Measurements from ENCODE around the gene HEPHL1. TPM values are rescaled to one million over a fixed set of nuclear protein-coding genes. Genes with fewer than 3 reads are reported as not detected.

Gene HEPHL1
- total RNA-seq, 4 donors from 2014 or later = 0.32 to 15.2 (median 2.2) TPM

- no peak for TF ChIP-seq EP300 (IDR thresholded peaks at IDR 0.05)
- no peak for TF ChIP-seq POLR2A (IDR thresholded peaks at IDR 0.05)
- no peak for TF ChIP-seq CTCF (IDR thresholded peaks at IDR 0.05)
- no peak for TF ChIP-seq POLR2AphosphoS5 (IDR thresholded peaks at IDR 0.05)
- Histone ChIP-seq H3K9me3 (no peaks in the 10 kb centered on the region), H3K4me1 (no peaks in the 10 kb centered on the region), H3K4me3 (no peak overlapping the region), H3K27me3 (no peaks in the 10 kb centered on the region), H3K27ac (no peak overlapping the region), H3K36me3 (no peaks in the 10 kb centered on the region)
- no peak for DNase-seq (ENCODE audit: low spot score in 2 of 2)
- 23% methylated on average over 4 of the region's 4 CpGs for WGBS
Measured at GRCh38 chr11:94018721-94019120, 2.4 kb upstream of the HEPHL1 start.

- no peaks in the 10 kb centered on the region for H3K27me3 ChIP-seq
- no peaks in the 10 kb centered on the region for H3K4me1 ChIP-seq
- no peak for DNase-seq (ENCODE audit: low spot score in 2 of 2)
- no peak overlapping the region for H3K27ac ChIP-seq
- 76% methylated on average over 2 of the region's 2 CpGs for WGBS
- no peaks in the 10 kb centered on the region for H3K9me3 ChIP-seq
- no peak for TF ChIP-seq EP300 (IDR thresholded peaks at IDR 0.05)
- no peak overlapping the region for H3K4me3 ChIP-seq
- H3K36me3 ChIP-seq = no peaks in the 10 kb centered on the region
Measured at GRCh38 chr11:94023856-94024255, 2.7 kb downstream of the HEPHL1 start.

GRCh38 chr11:94024547-94024946 lies 3.4 kb downstream of the HEPHL1 start:
- Histone ChIP-seq H3K4me3 (no peak overlapping the region), H3K36me3 (no peaks in the 10 kb centered on the region), H3K4me1 (no peaks in the 10 kb centered on the region), H3K9me3 (no peaks in the 10 kb centered on the region), H3K27ac (no peak overlapping the region), H3K27me3 (no peaks in the 10 kb centered on the region)
- no peak for DNase-seq (ENCODE audit: low spot score in 2 of 2)
- WGBS = 81% methylated on average over 2 of the region's 2 CpGs
- TF ChIP-seq CTCF (IDR thresholded peaks at IDR 0.05) = no peak

GRCh38 chr11:94025690-94026394 lies 4.7 kb downstream of the HEPHL1 start:
- 68% methylated on average over 2 of the region's 2 CpGs for WGBS
- TF ChIP-seq CTCF (IDR thresholded peaks at IDR 0.05) = no peak
- H3K27me3 ChIP-seq = no peaks in the 10 kb centered on the region

GRCh38 chr11:94027210-94027609 lies 6.1 kb downstream of the HEPHL1 start:
- Histone ChIP-seq H3K9me3 (peaks cover 4% of the 10 kb centered on the region), H3K4me3 (no peak overlapping the region), H3K4me1 (no peaks in the 10 kb centered on the region), H3K36me3 (no peaks in the 10 kb centered on the region), H3K27ac (no peak overlapping the region), H3K27me3 (no peaks in the 10 kb centered on the region)
- TF ChIP-seq POLR2A (IDR thresholded peaks at IDR 0.05) = no peak
- no peak for TF ChIP-seq EP300 (IDR thresholded peaks at IDR 0.05)
- TF ChIP-seq CTCF (IDR thresholded peaks at IDR 0.05) = no peak
- TF ChIP-seq POLR2AphosphoS5 (IDR thresholded peaks at IDR 0.05) = no peak
- 93% methylated on average over 5 of the region's 5 CpGs for WGBS
- DNase-seq (ENCODE audit: low spot score in 2 of 2) = no peak

More at GRCh38 chr11:94025690-94026394, 4.7 kb downstream of the HEPHL1 start:
- no peaks in the 10 kb centered on the region for H3K36me3 ChIP-seq
- H3K4me1 ChIP-seq = no peaks in the 10 kb centered on the region
- no peak overlapping the region for H3K27ac ChIP-seq
- H3K9me3 ChIP-seq = peaks cover 4% of the 10 kb centered on the region
- no peak for DNase-seq (ENCODE audit: low spot score in 2 of 2)
- no peak overlapping the region for H3K4me3 ChIP-seq

GRCh38 chr11:94028436-94028835 lies 7.3 kb downstream of the HEPHL1 start:
- WGBS = 46% methylated on average over 2 of the region's 2 CpGs
- H3K4me3 ChIP-seq = no peak overlapping the region
- DNase-seq (ENCODE audit: low spot score in 2 of 2) = no peak
- TF ChIP-seq POLR2A (IDR thresholded peaks at IDR 0.05) = no peak
- TF ChIP-seq CTCF (IDR thresholded peaks at IDR 0.05) = no peak
- peak in 1 of 3 donors; percentile 5 for TF ChIP-seq POLR2AphosphoS5 (IDR thresholded peaks at IDR 0.05)
- H3K27me3 ChIP-seq = no peaks in the 10 kb centered on the region
- no peak overlapping the region for H3K27ac ChIP-seq
- peaks cover 4% of the 10 kb centered on the region for H3K9me3 ChIP-seq
- no peaks in the 10 kb centered on the region for H3K4me1 ChIP-seq
- no peaks in the 10 kb centered on the region for H3K36me3 ChIP-seq

All from suprapubic skin (tissue), 4 donors.